Neural progenitor cell (in vitro differentiated cells): ENCODE results near the gene MAGI2. TPM values are rescaled to one million over a fixed set of nuclear protein-coding genes. Genes with fewer than 3 reads are reported as not detected.
A peak's percentile ranks its signal among the peaks of the same experiment; 100 is the strongest.

Experiments used
- DNase-seq: peaks from one replicate; pipeline ENCODE4 v3.0.0-alpha.2; 2016; ENCODE audit warnings: low spot score
- H2AFZ ChIP-seq: fragments of 200-600 bp; sonication (generic); replicated peaks from 2 replicates; pipeline ENCODE4 v1.6.1; 2016; ENCODE audit warnings: antibody characterized with exemption
- H3F3A ChIP-seq: fragments of 200-600 bp; sonication (generic); 2 replicates; pipeline ENCODE4 v1.6.1; 2016; ENCODE audit warnings: antibody characterized with exemption, low read depth
- H3K27ac ChIP-seq: fragments of 200-600 bp; sonication (generic); 2 replicates; pipeline ENCODE4 v1.5.1; 2016; ENCODE audit warnings: mild to moderate bottlenecking
- H3K27me3 ChIP-seq: fragments of 200-600 bp; sonication (generic); 2 replicates; pipeline ENCODE4 v1.6.1; 2016; ENCODE audit warnings: mild to moderate bottlenecking, moderate library complexity
- H3K36me3 ChIP-seq: fragments of 200-600 bp; sonication (generic); 2 replicates; pipeline ENCODE4 v1.5.1; 2016
- H3K4me1 ChIP-seq: fragments of 200-600 bp; sonication (generic); 2 replicates; pipeline ENCODE4 v1.6.1; 2016; ENCODE audit warnings: mixed run types
- H3K4me2 ChIP-seq: fragments of 200-600 bp; sonication (generic); 2 replicates; pipeline ENCODE4 v1.6.1; 2016
- H3K4me3 ChIP-seq: fragments of 200-600 bp; sonication (generic); 2 replicates; pipeline ENCODE4 v1.5.1; 2016
- H3K79me2 ChIP-seq: fragments of 200-600 bp; sonication (generic); 2 replicates; pipeline ENCODE4 v1.6.1; 2016; ENCODE audit warnings: low read depth
- H3K9ac ChIP-seq: fragments of 200-600 bp; sonication (generic); 2 replicates; pipeline ENCODE4 v1.6.1; 2016
- H3K9me3 ChIP-seq: fragments of 200-600 bp; sonication (generic); 2 replicates; pipeline ENCODE4 v1.5.1; 2016; ENCODE audit warnings: low read depth
- H4K20me1 ChIP-seq: fragments of 200-600 bp; sonication (generic); 2 replicates; pipeline ENCODE4 v1.6.1; 2016; ENCODE audit warnings: low read depth
- H3K27ac Mint-ChIP-seq: 3 replicates; pipeline ENCODE4 v1.8.0; 2021; ENCODE audit warnings: mixed read lengths
- H3K27me3 Mint-ChIP-seq: 2 replicates; pipeline ENCODE4 v1.8.0; 2022; ENCODE audit warnings: low read depth, mild to moderate bottlenecking, inconsistent platforms, moderate library complexity, mixed read lengths; ENCODE audit not compliant: insufficient read depth
- H3K36me3 Mint-ChIP-seq: 3 replicates; pipeline ENCODE4 v1.8.0; 2021; ENCODE audit warnings: mixed read lengths
- H3K4me1 Mint-ChIP-seq: 3 replicates; pipeline ENCODE4 v1.8.0; 2021; ENCODE audit warnings: mixed read lengths
- H3K4me3 Mint-ChIP-seq: 3 replicates; pipeline ENCODE4 v1.8.0; 2021; ENCODE audit warnings: mild to moderate bottlenecking, moderate library complexity, mixed read lengths
- H3K9me3 Mint-ChIP-seq: 3 replicates; pipeline ENCODE4 v1.8.0; 2020; ENCODE audit warnings: mixed read lengths
- CTCF ChIP-seq: fragments of 200-600 bp; sonication (generic); IDR thresholded peaks from 2 replicates; pipeline ENCODE4 v1.5.1; 2017; ENCODE audit warnings: antibody characterized with exemption, mild to moderate bottlenecking
- EZH2 ChIP-seq: fragments of 200-600 bp; sonication (generic); IDR thresholded peaks from 2 replicates; pipeline ENCODE4 v1.6.1; 2017; ENCODE audit warnings: antibody characterized with exemption, mild to moderate bottlenecking, moderate library complexity
- EZH2phosphoT487 ChIP-seq: fragments of 200-600 bp; sonication (generic); IDR thresholded peaks from 2 replicates; pipeline ENCODE4 v1.6.1; 2017; ENCODE audit warnings: antibody characterized with exemption
- total RNA-seq: library from RNA; depleted of rRNA; stranded (reverse); fragments of >200 nt; gene quantifications from 2 replicates; pipeline ENCODE4 v1.2.3, GENCODE V29; 2015; ENCODE audit warnings: low replicate concordance

MAGI2 gene
- total RNA-seq, 1 donor from 2014 or later, result 5.8 TPM

GRCh38 chr7:78169992-78170391 is 1283.5 kb downstream of the MAGI2 start:
- no peaks in the 10 kb centered on the region for H3K9me3 Mint-ChIP-seq
- H3K27ac Mint-ChIP-seq, result no peak overlapping the region
- no peaks in the 10 kb centered on the region for H3K79me2 ChIP-seq
- no peak overlapping the region for H3K4me3 ChIP-seq
- H3K27ac ChIP-seq, result no peak overlapping the region
- H3K27me3 ChIP-seq, result no peaks in the 10 kb centered on the region
- TF ChIP-seq EZH2phosphoT487 (no peak), CTCF (no peak), EZH2 (no peak)
- H3K4me2 ChIP-seq, result no peak overlapping the region
- H2AFZ ChIP-seq, result no peak overlapping the region
- no peaks in the 10 kb centered on the region for H4K20me1 ChIP-seq
- no peak for DNase-seq
- peaks cover 3% of the 10 kb centered on the region for H3K27me3 Mint-ChIP-seq
- H3K36me3 Mint-ChIP-seq, result no peaks in the 10 kb centered on the region
- peaks cover 25% of the 10 kb centered on the region for H3F3A ChIP-seq
- no peaks in the 10 kb centered on the region for H3K9me3 ChIP-seq
- H3K4me1 Mint-ChIP-seq, result peaks cover 23% of the 10 kb centered on the region
- H3K9ac ChIP-seq, result no peak overlapping the region
- H3K4me1 ChIP-seq, result peaks cover 18% of the 10 kb centered on the region
- no peak overlapping the region for H3K4me3 Mint-ChIP-seq
- H3K36me3 ChIP-seq, result no peaks in the 10 kb centered on the region

GRCh38 chr7:78168865-78169264 is 1284.6 kb downstream of the MAGI2 start:
- no peaks in the 10 kb centered on the region for H3K9me3 Mint-ChIP-seq
- Histone ChIP-seq H3K79me2 (no peaks in the 10 kb centered on the region), H3K9ac (no peak overlapping the region), H2AFZ (no peak overlapping the region), H3K4me3 (no peak overlapping the region), H3K27me3 (no peaks in the 10 kb centered on the region), H3K4me2 (no peak overlapping the region), H3K27ac (no peak overlapping the region), H3K4me1 (peaks cover 18% of the 10 kb centered on the region), H3F3A (peaks cover 25% of the 10 kb centered on the region), H3K9me3 (no peaks in the 10 kb centered on the region), H3K36me3 (no peaks in the 10 kb centered on the region), H4K20me1 (no peaks in the 10 kb centered on the region)
- peaks cover 3% of the 10 kb centered on the region for H3K27me3 Mint-ChIP-seq
- H3K36me3 Mint-ChIP-seq, result no peaks in the 10 kb centered on the region
- TF ChIP-seq EZH2 (no peak), CTCF (no peak), EZH2phosphoT487 (no peak)
- no peak overlapping the region for H3K27ac Mint-ChIP-seq
- peaks cover 23% of the 10 kb centered on the region for H3K4me1 Mint-ChIP-seq
- H3K4me3 Mint-ChIP-seq, result no peak overlapping the region
- DNase-seq, result no peak

GRCh38 chr7:78167860-78168259 is 1285.6 kb downstream of the MAGI2 start:
- no peaks in the 10 kb centered on the region for H3K79me2 ChIP-seq
- no peak overlapping the region for H3K27ac ChIP-seq
- H3K4me3 Mint-ChIP-seq, result no peak overlapping the region
- H3K9ac ChIP-seq, result no peak overlapping the region
- H3K9me3 Mint-ChIP-seq, result no peaks in the 10 kb centered on the region
- no peak overlapping the region for H3K4me3 ChIP-seq
- no peak for DNase-seq
- H2AFZ ChIP-seq, result no peak overlapping the region
- no peaks in the 10 kb centered on the region for H4K20me1 ChIP-seq
- H3K9me3 ChIP-seq, result no peaks in the 10 kb centered on the region
- H3K27me3 Mint-ChIP-seq, result peaks cover 3% of the 10 kb centered on the region
- no peak overlapping the region for H3K4me2 ChIP-seq
- H3K27ac Mint-ChIP-seq, result peak overlapping the region; percentile 79
- peaks cover 22% of the 10 kb centered on the region for H3F3A ChIP-seq
- no peaks in the 10 kb centered on the region for H3K27me3 ChIP-seq
- peaks cover 18% of the 10 kb centered on the region for H3K4me1 ChIP-seq
- H3K36me3 Mint-ChIP-seq, result no peaks in the 10 kb centered on the region
- H3K4me1 Mint-ChIP-seq, result peaks cover 20% of the 10 kb centered on the region
- no peaks in the 10 kb centered on the region for H3K36me3 ChIP-seq
- no peak for TF ChIP-seq CTCF
- no peak for TF ChIP-seq EZH2
- TF ChIP-seq EZH2phosphoT487, result no peak
